NK-92 treated with Interleukin-12 subunit alpha and Interleukin-12 subunit beta, amount 100 ng/mL, for 24 hours (cell line): ENCODE data around the gene CST4.
"Not testable (repeated sequence)": the region's sequence is repeated elsewhere in the genome, so short reads cannot be mapped to it uniquely, and the experiment has no call there.

Source experiments
- DNase-seq: peaks from one replicate; lab custom pipeline; 2025; lab: John Stamatoyannopoulos, UW

The CST4 gene

DNA sequence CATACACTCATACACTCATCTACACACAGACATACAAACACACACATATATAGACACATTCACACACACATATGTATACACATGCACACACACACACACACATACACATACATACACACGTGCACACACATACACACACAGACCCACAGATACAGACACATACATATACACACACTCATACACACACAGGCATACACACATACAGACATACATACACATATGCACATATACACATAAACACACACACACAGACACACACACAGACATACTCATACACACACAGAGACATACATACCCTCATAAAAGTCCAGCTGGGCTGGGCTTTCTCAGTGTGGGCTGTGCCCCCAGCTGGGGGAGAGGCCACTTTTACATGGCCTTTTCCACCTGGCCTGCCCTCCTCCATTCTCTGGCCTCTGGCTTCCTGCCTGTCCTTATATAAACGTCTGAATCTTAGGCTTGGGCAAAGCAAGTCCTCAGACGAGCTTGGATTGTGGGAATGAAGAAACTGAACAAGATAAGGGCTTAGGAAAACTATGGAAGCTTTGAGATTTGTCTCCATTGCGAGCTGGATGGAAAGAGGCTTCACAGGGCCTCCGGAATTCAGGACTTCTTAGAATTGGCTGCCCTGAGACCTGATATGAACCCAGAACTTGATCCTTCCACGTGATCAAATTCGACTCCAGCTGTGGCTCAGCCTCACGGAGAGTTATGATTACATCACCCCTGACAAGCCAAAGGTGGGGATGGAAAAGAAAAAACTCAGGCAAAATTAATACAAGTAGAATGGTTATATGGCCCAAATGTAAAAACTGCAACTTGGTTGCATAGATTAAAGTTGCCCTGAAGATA is 28.6 kb downstream of the CST4 start:
- no peak for DNase-seq

DNA sequence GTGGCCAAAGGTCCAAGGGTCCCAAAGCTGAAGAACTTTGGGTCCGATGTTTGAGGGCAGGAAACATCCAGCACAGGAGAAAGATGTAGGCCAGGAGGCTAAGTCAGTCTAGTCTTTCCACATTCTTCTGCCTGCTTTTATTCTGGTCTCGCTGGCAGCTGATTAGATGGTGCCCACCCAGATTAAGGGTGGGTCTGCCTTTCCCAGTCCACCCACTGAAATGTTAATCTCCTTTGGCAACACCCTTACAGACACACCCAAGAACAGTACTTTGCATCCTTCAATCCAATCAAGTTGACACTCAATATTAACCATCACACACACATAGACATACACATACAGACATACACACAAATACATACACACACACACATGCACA is 29.2 kb downstream of the CST4 start:
- DNase-seq, result not testable (repeated sequence)

DNA sequence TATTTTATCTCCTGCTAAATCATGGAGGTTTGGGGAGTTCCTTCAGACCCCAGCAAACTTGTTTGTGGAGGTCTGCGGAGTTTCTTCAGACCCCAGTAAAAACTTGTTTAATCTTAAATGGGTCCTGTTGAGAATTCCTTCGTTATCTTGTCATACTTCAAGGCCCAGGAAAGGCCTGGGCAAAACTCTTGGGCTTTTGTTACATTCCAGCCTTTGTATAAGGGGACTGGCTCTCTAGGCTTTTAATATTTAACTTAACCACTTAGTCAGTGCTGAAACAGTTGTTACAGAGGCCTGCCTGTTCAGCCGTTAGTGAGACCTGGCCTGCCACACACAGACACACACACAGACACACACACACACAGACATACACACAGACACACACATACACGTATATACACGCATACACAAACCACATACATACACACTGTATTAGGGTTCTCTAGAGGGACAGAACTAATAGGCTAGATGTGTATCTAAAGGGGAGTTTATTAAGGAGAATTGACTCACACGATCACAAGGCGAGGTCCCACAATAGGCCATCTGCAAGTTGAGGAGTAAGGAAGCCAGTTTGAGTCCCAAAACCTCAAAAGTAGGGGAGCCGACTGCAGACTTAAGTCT is 29.7 kb downstream of the CST4 start:
- DNase-seq, result no peak

DNA sequence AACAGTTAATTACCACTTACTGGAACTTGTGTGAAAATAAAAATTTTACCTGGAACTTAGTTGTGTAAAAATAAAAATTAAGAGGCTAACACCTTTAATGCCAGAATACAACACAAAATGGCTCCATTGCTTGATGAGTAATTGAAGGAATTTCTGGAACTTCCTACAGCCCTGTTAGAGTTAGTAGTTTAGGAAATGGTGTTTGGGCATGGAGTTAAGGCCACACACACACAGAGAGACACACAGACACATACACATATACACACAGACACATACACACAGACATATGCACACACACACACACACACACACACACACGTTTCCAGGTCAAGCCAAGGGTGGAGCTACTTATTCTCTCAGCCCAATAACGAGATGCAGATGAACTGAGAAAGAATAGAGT is 30.5 kb downstream of the CST4 start:
- DNase-seq, result no peak

DNA sequence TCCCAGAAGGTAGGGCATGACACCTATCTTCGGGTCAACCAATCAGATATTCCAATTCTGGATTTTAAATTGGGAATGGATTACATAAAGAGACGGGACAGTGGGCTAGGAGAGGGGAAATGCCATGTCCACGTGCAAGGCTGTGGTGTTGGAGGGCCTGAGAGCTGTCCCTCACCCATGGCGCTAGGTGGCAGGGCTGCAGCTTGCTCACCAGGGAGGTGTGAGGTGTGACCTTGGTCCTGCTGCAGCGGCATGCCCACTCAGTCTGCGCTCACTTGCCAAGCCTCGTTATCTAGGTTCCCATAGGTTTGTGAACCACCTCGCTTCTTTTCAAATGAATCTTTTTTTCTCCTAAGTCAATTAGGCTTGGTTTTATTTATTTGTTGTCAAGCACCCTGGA is 31.6 kb downstream of the CST4 start:
- no peak for DNase-seq

DNA sequence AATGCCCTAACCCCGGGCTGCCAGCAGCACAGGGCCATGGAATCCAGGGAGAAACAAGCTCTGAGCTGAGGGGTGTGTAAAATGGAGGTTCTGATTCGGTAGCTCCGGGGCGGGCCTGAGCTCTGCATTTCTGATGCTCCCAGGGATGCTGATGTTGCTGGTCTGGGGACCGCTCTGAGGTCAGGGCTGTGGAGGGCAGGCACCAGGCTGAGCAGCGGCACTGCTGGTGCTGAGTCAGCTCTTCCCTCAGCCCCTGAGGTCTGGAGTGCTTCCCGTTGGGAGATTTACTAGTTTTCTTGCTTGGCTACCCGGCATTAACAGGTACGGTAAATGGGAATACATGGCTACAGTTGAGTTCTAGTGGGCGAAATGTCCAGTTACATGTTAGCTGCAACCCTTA is 32.5 kb downstream of the CST4 start:
- DNase-seq, result no peak

DNA sequence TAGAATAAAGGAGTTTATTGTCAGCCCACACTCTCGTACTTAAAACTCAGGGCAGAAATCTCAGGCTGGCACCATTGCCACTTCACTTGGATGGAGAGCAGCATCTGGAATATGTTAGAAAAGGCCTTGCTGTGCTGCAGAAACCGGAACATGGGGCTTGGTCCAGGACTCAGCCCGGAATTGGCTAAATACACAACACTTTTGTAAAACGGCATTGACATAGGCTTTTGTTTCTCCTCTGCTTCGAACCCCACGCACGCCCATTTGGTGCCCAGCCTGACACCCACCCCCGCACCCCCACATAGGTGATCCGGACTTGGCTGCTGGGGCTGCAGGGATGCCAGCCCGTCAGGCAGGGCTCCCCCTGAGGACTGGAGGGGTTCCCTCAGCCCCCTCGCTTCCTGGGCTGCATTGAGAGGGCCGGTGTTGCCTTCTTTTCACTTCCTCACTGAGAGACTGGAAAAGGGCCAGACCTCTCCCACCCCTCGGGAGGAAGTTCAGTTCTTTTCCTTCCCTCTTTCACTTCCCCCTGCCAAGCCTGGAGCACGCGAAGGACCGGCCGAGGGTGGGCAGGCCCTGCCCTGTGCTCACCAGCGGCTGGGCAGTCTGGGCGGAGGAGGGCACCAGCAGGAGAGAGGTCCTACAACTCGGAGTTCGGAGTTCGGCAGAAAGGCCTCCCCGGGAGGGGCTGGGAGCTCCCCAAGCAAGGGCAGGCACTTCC is 33.2 kb downstream of the CST4 start:
- no peak for DNase-seq

DNA sequence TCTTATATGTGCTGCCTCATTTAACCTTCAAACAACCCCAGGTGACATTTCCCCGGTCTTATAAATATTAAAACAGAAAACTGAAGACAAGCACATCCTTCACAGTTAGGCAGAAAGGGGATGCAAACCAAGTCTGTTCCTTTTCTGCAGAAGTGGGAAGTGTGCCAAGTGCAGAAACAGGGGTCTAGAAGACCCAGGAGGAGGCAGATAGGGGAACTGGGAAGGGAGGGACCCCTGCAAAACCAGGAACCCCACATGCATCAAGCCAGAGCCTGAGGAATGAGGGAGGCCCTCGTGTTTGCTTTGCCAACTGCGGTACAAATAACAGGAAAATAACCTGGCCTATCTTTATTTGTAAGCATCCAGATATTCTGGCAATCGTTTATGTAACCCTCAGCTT is 34.1 kb downstream of the CST4 start:
- no peak for DNase-seq

DNA sequence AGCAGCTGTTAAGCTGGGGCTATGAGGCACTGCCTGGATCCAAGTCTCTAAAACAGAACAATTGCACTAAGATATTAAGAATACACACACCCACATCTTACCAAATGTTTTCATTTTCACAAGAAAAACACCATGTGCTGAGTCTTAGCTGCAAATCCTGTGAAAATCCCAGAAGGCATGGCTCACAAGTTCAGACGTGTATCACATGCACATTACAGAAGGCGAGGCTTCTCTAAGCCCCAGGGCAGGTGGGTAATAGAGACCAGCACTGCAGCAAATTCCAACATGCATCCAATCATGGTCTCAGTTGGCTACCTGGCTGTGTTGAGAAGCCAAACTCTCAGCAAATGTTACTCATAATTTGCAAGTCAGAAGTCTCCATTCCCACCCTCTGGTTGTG is 34.8 kb downstream of the CST4 start:
- no peak for DNase-seq

DNA sequence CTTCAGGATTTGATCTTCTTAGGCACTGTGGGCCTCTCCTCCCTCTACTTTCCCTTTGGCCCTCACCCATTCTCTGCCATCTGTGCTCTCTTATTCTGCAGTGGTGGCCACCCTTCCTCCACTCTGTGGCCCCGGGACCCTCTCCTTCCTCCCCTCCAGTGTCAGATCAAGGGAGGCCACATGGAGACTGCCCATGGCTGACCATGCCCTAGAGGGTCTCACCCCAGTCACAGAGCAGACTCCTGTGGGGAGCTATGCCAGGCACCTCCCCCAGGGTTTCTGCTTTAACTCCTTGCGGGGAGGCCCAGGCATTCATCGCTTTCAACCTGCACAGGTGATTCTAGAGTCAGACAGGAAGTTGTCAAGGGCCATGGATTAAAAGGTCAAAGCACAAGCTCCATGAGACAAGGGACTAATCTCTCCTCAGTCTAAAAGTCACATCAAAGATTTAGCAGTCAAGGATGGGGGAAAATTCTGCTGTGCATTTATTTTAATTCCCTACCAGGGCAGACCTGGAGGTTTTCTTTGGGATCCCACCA is 35.4 kb downstream of the CST4 start:
- no peak for DNase-seq

DNA sequence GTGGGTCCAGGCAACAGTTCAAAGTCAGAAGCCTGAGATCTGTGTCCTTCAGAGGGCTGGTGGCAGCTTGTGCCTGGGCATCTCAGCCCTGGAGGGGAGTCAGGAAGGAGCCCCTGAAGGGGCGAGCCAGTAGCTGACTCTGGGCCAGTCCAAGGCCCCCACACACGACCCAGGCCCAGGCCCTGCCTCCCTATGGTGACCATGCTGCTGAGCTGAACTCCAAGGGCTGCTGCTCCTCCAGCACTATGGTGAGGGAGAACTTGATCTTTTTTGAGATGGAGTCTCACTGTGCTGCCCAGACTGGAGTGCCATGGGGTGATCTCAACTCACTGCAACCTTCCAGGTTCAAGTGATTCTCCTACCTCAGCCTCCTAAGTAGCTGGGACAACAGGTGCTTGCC is 35.9 kb downstream of the CST4 start:
- DNase-seq, result no peak

DNA sequence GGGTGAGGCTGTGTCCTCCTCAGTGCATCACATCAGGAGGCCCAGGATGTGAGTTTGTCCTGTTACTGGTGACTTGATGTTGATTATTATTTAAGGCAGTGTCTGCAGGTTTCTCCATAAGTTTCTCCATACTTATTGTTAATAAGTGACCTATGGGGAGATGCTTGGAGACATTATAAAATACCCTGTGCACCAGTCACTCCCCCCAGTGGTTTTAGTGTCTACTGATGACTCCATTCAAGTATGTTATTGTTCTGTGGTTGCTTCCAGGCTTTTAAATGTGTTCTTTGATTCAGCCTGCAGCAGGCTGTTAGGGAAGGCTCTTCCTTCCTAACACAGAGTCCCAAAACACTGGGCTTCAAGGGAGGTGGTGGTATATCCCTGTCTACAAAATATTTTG is 36.5 kb downstream of the CST4 start:
- DNase-seq, result no peak

DNA sequence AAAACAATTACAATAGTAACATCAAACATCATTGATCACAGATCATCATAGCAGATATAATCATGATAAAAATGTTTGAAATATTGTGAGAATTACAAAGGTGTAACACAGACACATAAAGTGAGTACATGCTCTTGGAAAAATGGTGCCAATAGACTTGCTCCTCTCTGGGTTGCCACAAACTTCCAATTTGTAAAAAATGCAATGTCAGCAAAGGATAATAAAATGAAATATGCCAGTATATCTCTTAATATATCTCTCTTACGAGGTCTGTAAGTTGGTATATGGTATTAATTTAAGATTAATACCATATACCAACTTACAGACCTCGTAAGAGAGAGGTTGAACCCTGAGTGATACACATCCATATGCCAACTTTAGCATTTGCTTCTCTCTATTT is 37.7 kb downstream of the CST4 start:
- DNase-seq, result no peak

DNA sequence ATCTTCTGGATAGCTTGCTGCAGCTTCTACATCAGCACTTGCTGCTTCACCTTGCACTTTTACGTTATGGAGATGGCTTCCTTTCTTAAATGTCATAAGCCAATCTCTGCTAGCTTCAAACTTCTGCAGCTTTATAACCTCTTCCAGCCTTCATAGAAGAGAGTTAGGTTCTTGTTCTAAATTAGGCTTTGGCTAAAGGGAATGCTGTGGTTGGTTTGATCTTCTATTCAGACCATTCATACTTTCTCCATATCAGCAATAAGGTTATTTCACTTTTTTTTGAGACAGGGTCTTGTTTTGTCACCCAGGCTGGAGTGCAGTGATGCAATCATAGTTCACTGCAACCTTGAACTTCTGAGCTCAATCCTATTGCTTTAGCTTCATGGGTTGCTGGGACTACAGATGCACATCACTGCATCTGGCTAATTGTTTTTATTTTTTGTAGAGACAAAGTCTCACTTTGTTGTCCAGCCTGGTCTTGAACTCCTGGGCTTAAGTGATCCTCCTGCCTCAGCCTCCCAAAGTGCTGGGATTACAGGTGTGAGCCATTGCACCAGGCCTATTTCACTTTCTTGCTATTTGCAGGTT is 38.9 kb downstream of the CST4 start:
- no peak for DNase-seq

DNA sequence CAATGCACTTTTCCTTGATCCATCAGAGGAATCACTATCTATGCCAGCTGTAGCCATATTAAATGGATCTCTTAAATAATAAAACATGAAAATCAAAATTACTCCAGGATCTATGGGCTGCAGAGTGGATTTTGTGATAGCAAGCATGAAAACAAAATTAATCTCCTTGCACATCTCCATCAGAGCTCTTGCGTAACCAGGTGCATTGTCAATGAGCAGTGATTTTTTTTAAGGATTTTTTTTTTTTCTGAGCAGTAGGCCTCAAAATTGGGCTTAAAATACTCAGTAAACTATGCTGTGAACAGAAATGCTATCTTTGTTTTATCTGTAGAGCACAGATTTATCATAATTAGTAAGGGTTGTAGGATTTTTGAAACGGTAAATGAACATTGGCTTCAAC is 39.6 kb downstream of the CST4 start:
- DNase-seq, result no peak

DNA sequence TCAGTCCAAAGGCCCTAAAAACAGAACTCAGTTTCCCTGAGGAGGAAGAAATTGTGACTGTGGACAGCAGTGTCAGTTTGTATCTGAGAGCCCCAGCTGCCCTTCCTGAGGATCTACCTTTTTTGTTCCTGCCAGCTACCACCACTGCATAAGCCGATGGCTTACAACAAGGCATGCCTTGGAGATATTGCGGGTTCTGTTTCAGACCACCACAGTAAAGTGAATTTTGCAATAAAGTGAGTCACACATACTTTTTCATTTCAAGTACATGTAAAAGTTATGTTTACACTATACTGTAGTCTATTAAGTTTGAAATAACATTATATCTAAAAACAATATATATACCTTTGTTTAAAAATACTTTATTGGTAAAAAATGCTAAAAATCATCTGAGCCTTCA is 41.5 kb downstream of the CST4 start:
- no peak for DNase-seq

DNA sequence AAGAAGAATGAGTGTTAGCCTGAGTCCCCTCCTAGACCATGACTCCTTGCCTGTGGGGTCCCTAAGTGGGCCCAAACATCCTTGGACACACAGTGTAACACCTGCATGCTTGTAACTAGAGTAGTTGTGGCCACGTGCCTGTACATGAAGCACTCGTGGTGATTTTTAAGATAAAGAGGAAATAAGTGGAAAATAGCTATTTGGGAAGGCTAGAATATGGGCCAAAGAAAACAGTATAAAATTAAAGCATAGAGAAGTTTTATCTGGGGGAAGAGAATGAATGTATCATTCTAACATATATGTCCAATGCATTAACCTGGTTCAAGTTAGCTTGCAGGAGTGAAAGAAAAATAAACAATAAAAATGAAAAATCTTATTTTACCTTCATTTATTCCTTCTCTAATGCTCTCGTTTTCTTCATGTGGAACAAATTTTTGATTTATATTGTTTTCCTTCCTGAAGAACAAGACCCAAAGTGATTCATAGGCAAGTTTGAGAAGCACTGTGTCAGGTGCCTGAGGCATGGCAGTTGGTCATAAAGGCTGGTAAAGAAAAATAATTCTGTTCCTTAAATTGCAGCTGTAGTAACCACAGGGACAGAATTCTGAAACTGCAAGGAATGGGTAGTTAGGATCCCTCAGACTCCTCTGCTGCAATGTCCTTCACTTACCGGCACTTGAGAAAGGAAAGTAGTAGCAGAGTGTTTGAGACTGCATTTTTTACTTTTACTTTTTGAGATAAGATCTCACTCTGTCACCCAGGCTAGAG is 42.5 kb downstream of the CST4 start:
- no peak for DNase-seq

DNA sequence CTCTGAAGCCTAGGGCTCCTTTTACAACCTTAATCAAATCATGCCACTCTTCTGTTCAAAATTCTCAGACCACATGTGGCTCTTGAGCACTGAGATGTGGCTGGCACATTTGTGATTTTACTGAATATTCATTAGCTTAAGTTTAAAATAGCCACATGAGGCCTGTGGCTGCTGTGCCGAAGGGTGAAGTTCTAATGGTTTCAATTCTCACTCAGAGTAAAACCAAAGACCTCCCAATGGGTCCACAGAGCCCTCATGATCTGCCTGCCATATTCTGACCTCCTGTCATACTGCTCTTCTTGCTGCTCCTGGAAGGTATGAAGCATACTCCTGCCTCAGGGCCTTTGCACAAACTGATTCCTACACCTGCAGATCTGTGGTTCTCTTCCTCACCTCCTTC is 43.3 kb downstream of the CST4 start:
- no peak for DNase-seq

DNA sequence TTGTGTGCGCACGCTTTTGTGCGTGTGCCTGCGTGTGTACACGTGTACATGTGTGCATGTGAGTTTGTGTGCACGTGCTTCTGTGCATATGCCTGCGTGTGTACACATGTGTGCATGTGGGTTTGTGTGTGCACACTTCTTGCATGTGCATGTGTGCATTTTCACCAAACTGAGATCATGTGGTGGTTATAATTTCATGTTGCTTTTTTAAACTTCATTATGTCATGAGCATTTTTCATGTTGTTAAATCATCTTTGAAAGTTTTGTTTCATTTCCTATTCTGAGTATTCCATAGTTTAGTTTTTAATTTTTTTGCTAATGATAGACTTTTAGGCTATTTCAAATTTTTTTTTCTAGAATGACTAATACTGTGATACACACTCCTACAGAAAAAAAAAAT is 44.7 kb downstream of the CST4 start:
- no peak for DNase-seq

DNA sequence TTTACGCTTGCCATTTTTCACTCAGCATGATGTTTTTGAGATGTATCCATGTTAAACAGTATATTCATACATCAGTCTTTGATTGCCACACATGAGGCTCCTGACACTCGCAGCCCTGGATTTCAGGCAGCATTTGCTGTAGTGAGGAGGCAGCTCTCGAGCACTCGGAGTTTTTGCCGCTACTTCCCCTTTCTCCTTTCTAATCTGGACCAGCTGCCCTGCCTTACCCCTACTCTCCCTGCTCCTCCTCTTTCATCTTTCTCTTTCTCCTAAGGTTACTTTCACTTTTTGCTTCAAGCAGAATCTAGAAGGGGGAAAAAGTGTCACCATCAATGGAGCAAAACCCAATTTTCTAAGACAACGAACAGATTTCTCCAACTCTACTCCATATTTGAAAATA is 45.2 kb downstream of the CST4 start:
- no peak for DNase-seq

DNA sequence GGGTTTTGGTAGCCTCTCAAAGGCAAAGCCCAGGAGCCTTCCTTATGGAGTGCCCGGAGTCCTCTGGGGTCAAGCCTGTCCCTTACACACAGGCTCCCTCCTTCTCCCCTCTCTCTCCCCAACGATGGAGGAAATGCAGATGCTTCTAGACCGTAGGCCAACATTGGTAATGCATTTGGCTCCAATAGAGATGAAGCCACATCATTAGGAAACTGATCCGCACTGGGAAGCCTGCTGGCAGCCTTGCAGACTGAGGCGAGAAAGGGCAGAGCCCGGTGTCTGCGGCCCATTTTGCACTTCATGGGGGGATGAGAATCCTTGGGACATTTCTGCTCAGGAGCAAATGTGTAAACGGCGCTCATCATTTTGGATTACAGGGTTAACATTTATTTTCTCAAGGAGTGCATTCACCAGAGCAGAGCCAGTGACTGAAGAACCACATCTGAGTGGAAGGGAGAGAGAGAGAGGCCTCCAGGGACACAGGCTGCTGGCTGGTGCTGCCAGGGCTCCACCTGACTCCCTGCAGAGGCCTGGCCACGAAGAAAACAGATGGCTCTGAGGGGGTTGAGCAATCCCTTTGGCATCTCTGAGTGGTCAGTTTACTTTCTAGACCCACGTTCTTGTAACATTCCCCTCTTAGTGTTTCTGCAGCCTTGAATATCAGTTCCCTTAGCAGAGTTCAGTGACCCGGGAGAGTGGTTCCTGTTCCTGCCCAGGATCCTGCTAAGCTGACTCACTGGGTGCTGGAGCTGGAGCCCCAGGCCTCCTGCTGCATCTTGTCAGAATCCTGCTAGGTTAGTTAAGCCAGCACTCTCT is 46.7 kb downstream of the CST4 start:
- DNase-seq, result no peak
